Measurements from ENCODE around the gene SLIRP. TPM values are rescaled to one million over a fixed set of nuclear protein-coding genes. Genes with fewer than 3 reads are reported as not detected.

Gene SLIRP
- total RNA-seq, 1 donor from 2014 or later, result 3.1 TPM

DNA sequence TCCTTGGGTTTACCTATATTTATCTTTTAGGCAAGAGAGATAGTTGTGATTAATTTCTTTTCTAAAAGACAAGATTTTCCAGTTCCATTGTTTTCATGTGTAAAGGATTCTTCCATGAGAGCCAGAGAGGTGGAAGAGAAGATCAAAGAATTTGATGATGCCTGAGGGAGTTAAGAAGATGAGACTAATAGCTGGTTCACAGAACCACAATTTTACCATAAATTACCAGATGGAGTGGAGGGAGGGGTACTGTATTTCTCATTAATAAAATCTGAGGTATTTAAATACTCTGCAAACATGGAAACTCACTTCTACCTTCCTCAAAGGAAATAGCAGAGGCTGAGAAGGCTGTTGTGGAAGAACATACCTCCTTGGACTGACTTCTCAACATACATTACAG is 34.7 kb upstream of the SLIRP start:
- intact Hi-C loops (cut with DNase I), result no loop called here
- H3K4me1 ChIP-seq, result no peaks in the 10 kb centered on the region
- H3K4me3 ChIP-seq, result no peak overlapping the region
- H3K27me3 ChIP-seq, result no peaks in the 10 kb centered on the region
- no peak for DNase-seq (ENCODE audit: low spot score in 2 of 2)
- TF ChIP-seq, protein P1, sequence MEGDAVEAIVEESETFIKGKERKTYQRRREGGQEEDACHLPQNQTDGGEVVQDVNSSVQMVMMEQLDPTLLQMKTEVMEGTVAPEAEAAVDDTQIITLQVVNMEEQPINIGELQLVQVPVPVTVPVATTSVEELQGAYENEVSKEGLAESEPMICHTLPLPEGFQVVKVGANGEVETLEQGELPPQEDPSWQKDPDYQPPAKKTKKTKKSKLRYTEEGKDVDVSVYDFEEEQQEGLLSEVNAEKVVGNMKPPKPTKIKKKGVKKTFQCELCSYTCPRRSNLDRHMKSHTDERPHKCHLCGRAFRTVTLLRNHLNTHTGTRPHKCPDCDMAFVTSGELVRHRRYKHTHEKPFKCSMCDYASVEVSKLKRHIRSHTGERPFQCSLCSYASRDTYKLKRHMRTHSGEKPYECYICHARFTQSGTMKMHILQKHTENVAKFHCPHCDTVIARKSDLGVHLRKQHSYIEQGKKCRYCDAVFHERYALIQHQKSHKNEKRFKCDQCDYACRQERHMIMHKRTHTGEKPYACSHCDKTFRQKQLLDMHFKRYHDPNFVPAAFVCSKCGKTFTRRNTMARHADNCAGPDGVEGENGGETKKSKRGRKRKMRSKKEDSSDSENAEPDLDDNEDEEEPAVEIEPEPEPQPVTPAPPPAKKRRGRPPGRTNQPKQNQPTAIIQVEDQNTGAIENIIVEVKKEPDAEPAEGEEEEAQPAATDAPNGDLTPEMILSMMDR (IDR thresholded peaks at IDR 0.05), result no peak
- no peak overlapping the region for H3K27ac ChIP-seq
- H3K9me3 ChIP-seq, result no peaks in the 10 kb centered on the region
- peaks cover 30 to 53% of the 10 kb centered on the region in 2 donors for H3K36me3 ChIP-seq

DNA sequence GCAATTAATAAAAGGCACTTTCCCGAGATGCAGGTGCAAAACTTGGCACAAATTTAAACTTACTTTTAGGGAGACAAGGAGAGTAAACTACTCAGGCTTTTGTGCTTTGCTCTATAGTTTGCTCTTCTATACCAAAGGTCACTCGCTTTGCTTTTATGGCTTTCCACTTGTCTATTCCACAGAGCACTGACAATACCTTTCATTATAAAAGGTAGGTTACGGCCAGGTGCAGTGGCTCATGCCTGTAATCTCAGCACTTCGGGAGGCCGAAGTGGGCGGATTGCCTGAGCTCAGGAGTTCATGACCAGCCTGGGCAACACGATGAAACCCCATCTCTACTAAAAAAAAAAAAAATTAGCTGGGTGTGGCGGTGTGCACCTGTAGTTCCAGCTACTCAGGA is 33.0 kb upstream of the SLIRP start:
- Histone ChIP-seq H3K36me3 (peaks cover 38 to 69% of the 10 kb centered on the region in 2 donors), H3K27me3 (no peaks in the 10 kb centered on the region), H3K9me3 (no peaks in the 10 kb centered on the region), H3K27ac (no peak overlapping the region), H3K4me1 (no peaks in the 10 kb centered on the region), H3K4me3 (no peak overlapping the region)
- TF ChIP-seq, protein P1 (IDR thresholded peaks at IDR 0.05), result no peak
- intact Hi-C loops (cut with DNase I), result no loop called here
- DNase-seq (ENCODE audit: low spot score in 2 of 2), result no peak

DNA sequence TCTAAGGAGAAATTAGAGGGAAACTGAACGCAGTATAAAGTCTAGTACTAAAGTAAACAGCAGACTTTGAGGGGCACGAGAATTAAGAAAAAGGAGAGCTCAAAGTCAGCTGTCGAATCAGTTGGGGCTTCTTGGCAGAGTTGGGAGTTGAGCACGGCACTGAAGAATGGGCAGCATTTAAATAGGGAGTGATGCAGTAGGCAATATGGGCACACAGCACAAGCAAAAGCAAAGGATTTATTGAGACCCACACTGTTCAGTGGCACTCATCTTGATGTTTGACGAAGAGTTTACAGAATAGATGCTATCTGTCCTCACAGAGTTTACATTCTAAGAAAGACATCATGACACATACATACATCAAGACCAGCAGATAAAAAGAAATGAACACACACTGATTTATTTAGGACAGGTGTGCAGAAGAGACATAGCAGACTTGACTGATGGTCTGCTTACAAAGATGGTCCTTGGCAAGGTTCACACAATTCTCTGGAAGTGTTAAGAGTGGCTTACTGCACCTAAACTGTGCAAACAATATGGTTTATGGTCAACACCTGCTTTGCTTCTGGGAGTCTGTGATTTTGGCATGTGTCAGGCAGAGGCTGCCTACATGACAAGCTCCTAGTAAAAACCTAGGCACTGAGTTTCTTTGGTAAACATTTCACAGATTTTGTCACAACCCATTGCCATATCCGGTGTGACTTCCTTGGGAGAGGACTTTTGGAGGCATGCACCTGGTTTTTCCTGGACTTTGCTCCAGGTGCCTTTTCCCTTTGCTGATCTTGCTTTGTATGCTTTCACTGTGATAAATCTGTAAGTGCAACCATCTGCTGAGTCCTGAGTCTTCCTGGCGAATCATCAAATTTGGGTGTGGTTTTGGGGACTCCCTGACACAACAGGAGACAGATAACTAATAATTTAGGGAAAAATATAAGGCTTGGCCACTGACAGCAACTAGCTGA is 26.4 kb upstream of the SLIRP start:
- Histone ChIP-seq H3K4me1 (peaks cover 0 to 8% of the 10 kb centered on the region in 2 donors), H3K27ac (no peak overlapping the region), H3K9me3 (no peaks in the 10 kb centered on the region), H3K36me3 (peaks cover 10 to 24% of the 10 kb centered on the region in 2 donors), H3K27me3 (no peaks in the 10 kb centered on the region), H3K4me3 (no peak overlapping the region)
- DNase-seq (ENCODE audit: low spot score in 2 of 2), result no peak
- intact Hi-C loops (cut with DNase I), result no loop called here
- TF ChIP-seq, protein P1 (IDR thresholded peaks at IDR 0.05), result no peak

DNA sequence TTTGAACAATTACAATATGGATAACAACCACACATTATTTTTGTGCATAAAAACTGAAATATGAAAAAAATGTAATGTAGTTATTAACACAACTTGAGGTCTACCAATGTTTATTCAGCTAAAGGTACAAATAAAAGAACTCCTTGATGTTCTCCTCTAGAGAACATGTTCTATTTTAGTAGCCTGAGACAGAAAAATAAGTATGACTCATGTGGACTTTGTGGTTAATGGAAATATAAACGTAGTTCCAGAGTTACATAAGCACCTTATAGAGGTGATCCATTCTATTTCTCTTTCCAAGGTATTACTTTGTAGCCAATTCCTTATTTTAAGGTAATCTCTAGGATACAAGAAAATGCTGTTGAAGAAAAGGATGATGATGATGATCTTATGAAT is 25.7 kb upstream of the SLIRP start:
- DNase-seq (ENCODE audit: low spot score in 2 of 2), result no peak
- no peaks in the 10 kb centered on the region for H3K27me3 ChIP-seq
- no peaks in the 10 kb centered on the region for H3K9me3 ChIP-seq
- peaks cover 10 to 27% of the 10 kb centered on the region in 2 donors for H3K36me3 ChIP-seq
- intact Hi-C loops (cut with DNase I), result no loop called here
- peaks cover 0 to 8% of the 10 kb centered on the region in 2 donors for H3K4me1 ChIP-seq
- H3K27ac ChIP-seq, result no peak overlapping the region
- TF ChIP-seq, protein P1 (IDR thresholded peaks at IDR 0.05), result no peak
- H3K4me3 ChIP-seq, result no peak overlapping the region

DNA sequence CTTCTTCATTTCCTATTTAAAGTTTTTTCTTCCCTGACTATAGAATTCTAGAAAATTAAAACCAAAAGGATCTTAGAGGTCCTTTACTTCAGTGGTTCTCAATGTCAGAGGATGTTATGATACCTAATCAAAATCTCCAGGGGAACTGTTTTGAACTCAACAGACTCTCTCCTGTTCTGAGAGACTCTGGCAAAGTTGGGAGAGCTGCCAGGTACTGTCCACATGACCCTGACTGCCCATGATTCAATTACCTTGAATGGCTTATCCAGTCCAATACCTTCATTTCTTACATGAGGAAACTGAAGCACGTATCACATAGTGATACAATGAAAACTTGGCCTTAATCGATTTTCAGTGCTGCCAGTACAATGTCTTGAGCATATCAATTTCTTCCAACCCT is 16.6 kb upstream of the SLIRP start:
- no peak for DNase-seq (ENCODE audit: low spot score in 2 of 2)
- no peak overlapping the region for H3K27ac ChIP-seq
- peaks cover 28 to 58% of the 10 kb centered on the region in 2 donors for H3K36me3 ChIP-seq

More for the DNA sequence above, 16.6 kb upstream of the SLIRP start:
- TF ChIP-seq, protein P1 (IDR thresholded peaks at IDR 0.05), result no peak
- H3K27me3 ChIP-seq, result no peaks in the 10 kb centered on the region
- no peak overlapping the region for H3K4me3 ChIP-seq
- no peaks in the 10 kb centered on the region for H3K9me3 ChIP-seq
- intact Hi-C loops (cut with DNase I), result no loop called here
- no peaks in the 10 kb centered on the region for H3K4me1 ChIP-seq
